HEK293T (cell line): ENCODE data around the gene ITGB7.

ENCODE experiments used
- BHLHE40 ChIP-seq: fragments of 450-650 bp; IDR thresholded peaks from 2 replicates; pipeline ENCODE4 v1.6.1; 2016; ENCODE audit warnings: mild to moderate bottlenecking, moderate library complexity, borderline replicate concordance
- L3MBTL2 ChIP-seq: fragments of 450-650 bp; conservative IDR thresholded peaks from 2 replicates; pipeline ENCODE4 v1.6.1; 2016; ENCODE audit warnings: mild to moderate bottlenecking
- LEF1 ChIP-seq: fragments of 450-650 bp; IDR thresholded peaks from 2 replicates; pipeline ENCODE4 v1.6.1; 2017; ENCODE audit warnings: mild to moderate bottlenecking, borderline replicate concordance
- SUZ12 ChIP-seq: fragments of 450-650 bp; IDR thresholded peaks from 2 replicates; pipeline ENCODE4 v1.6.1; 2016; ENCODE audit warnings: mild to moderate bottlenecking
- ZNF384 ChIP-seq: fragments of 450-650 bp; IDR thresholded peaks from 2 replicates; pipeline ENCODE4 v1.6.1; 2016
- TF ChIP-seq, protein P1 (sequence below): fragments of 450-650 bp; IDR thresholded peaks from 2 replicates; pipeline ENCODE4 v1.6.1; 2016

DNA sequence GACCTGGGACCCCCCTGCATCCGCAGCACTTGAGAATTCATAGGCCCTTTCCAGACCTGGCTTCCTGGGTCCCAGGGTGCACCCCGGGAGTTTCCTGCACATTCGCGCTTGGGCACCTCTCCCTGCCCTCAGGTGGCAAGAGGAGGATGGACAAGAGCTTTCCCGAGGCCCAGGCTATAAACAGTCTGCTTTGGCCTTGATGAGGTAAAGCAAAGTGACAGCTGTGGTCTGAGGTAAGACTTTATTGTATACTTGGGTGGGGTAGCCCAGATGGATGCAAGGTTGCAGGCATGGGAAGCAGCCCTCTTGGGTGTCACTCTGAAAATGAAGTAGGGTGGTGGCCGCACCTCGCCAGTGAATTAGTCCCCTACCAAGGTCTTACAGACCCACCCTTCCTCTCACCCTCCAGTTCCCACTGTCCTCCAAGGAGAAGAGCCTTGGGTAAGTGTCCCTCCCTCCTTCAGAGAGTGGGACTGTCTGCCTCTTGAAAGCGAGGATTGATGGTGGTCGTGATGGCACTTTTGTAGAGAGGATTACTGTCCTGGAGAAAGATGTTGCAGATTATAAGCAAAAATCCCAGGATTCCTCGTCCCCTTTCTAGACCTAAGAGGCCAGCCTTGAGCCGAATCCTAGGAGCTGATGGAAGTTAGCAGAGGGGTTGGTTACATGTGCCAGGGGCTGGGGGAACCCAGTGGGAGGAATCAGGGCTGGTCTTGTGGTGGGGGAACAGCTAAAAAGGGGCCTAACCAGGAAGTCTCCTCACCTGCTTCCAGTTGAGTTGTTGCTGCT, 15.8 kb downstream of the ITGB7 start:
- TF ChIP-seq BHLHE40 (no peak), SUZ12 (no peak), L3MBTL2 (no peak), ZNF384 (no peak), LEF1 (no peak)
- TF ChIP-seq, protein P1, sequence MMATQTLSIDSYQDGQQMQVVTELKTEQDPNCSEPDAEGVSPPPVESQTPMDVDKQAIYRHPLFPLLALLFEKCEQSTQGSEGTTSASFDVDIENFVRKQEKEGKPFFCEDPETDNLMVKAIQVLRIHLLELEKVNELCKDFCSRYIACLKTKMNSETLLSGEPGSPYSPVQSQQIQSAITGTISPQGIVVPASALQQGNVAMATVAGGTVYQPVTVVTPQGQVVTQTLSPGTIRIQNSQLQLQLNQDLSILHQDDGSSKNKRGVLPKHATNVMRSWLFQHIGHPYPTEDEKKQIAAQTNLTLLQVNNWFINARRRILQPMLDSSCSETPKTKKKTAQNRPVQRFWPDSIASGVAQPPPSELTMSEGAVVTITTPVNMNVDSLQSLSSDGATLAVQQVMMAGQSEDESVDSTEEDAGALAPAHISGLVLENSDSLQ = no peak
